Tibial nerve (tissue), 4 donors: ENCODE results near the gene AXDND1.

ENCODE experiments used
- CTCF ChIP-seq, 5 experiments: fragments of 200-600 bp in 3 of 5; fragments of 450-650 bp in 2 of 5; sonication (generic) in 3 of 5; IDR thresholded peaks; one replicate each; pipeline ENCODE4 v1.5.1; 2016 to 2019; ENCODE audit warnings: antibody characterized with exemption in 5 of 5, mild to moderate bottlenecking in 3 of 5, moderate library complexity in 2 of 5
- EP300 ChIP-seq, 2 donors: sonication (generic); formaldehyde crosslinking; IDR thresholded peaks; one replicate each; pipeline ENCODE4 v1.6.1; 2017; ENCODE audit warnings: antibody characterized with exemption in 2 of 2, mild to moderate bottlenecking in 1 of 2

- TF ChIP-seq CTCF (IDR thresholded peaks at IDR 0.05): no peak
- TF ChIP-seq EP300 (IDR thresholded peaks at IDR 0.05): no peak
Observed at GRCh38 chr1:179549368-179549700, 183.6 kb downstream of the AXDND1 start.
